Measurements from ENCODE around the gene SNAPC3.

The SNAPC3 gene

GRCh38 chr9:15492485-15493150 lies 69.9 kb downstream of the SNAPC3 start:
- DNase-seq (ENCODE audit: low read depth), result no peak

GRCh38 chr9:15498246-15498995 lies 75.7 kb downstream of the SNAPC3 start:
- DNase-seq (ENCODE audit: low read depth), result no peak

- DNase-seq (ENCODE audit: low read depth), result no peak
Observed at GRCh38 chr9:15499139-15499538, 76.5 kb downstream of the SNAPC3 start.

- no peak for DNase-seq (ENCODE audit: low read depth)
Observed at GRCh38 chr9:15501179-15501578, 78.5 kb downstream of the SNAPC3 start.

- no peak for DNase-seq (ENCODE audit: low read depth)
Observed at GRCh38 chr9:15501803-15502202, 79.1 kb downstream of the SNAPC3 start.

GRCh38 chr9:15505921-15506320 lies 83.2 kb downstream of the SNAPC3 start:
- no peak for DNase-seq (ENCODE audit: low read depth)

GRCh38 chr9:15509931-15510788 lies 87.5 kb downstream of the SNAPC3 start:
- peak; percentile 46 for DNase-seq (ENCODE audit: low read depth)

GRCh38 chr9:15510789-15511575 lies 88.3 kb downstream of the SNAPC3 start, which contains the start of gene PSIP1:
Gene PSIP1, minus strand, starts transcription at chr9:15510970. Its CDS starts 782 bp downstream, at chr9:15510188.
- DNase-seq (ENCODE audit: low read depth), result peak; percentile 78

Measured in activated T-cell treated with anti-CD3 and anti-CD28 coated beads for 48 hours (primary cell).